ENCODE measurements around the gene TMEM69.

Gene TMEM69, protein sequence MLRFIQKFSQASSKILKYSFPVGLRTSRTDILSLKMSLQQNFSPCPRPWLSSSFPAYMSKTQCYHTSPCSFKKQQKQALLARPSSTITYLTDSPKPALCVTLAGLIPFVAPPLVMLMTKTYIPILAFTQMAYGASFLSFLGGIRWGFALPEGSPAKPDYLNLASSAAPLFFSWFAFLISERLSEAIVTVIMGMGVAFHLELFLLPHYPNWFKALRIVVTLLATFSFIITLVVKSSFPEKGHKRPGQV

DNA sequence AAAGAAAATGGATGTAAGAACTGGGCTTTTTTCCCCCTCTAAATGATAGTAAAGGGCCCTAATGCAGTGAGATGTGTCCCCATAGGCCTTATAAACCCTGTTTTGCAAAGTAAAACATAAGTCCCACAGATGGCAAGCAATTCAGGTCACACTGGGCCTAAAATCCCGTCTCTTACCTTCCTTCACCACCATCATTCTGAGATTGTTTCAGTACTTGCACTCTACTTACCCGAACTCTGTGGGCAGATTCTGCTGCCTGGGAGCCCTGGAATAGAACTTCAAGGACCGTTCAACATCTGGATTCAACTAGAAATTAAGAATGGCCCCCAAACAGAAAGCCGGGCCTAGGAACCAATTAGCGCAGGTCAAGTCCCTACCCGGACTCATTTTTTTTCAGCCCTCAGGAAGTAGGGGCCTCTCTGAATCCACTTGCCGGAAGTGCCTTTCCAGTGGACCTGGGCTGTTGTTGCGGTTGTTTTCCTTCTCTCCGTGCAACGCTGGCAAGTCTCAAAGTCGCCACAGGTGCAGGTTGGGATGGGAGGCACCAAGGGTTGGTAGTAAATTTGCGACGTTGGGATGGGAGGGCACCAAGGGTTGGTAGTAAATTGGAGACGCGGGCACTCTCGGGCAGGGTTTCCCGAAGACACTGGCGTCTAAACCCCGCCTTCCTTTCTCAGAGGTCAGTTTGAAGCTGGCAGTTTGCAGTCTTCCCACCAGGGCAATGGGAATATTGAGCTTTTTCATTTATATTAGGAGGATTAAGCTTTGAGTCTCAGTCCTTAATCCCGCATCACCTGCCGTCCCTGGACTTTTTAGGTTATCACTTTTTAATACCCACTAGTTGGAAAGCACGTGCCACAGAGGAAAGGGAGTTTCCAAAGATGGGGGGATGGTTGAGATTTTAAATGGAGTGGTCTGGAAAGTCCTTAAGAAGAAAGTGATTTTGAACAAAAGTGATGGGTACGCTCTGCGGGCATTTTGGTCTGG, at the start of gene TMEM69:
TMEM69 (plus strand) TSS at position 428 of the 987 bp plus-strand sequence. CDS start 2,888 bp downstream, outside the sequence.
- DNase-seq (ENCODE audit: insufficient read length, low spot score) (peak; percentile 48), FAIRE-seq (peak; percentile 82)

DNA sequence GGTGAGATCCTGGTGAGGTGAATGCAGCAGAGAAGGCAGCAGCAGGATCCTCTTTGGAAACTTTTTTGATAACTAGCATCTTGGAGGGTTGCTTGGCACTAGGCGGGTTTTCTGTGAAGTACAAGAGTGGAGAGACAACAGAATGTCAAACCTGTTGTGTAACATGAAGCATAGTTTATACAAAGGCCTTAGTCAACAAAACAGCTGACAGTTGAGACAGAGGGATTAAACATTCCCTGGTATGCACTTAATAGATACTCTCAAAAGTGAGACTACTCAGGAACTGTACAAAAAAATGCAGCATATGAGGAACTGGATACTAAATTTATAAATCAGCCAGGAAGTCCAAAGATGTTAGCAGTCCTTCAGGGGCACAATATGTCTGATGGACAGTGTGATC, 47.7 kb upstream of the TMEM69 start:
- FAIRE-seq: no peak

DNA sequence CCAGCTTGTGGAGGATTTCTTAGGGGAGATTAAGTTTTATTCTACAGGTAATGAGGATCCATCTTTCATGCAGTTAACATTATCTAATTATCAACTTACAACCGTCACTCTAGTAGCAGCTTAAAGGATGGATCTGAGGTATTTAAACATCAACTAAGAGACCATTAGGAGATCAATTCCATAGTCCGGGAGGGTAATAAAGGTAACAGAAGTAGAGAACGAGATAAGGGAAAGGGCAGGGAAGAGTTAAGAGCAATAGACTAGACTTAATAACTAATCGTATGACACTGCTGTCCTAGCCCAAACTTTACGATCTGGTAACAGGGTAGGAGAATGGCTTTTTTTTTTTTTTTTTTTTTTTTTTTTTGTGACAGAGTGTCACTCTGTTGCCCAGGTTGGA, 44.7 kb upstream of the TMEM69 start:
- no peak for DNase-seq (ENCODE audit: insufficient read length, low spot score)
- no peak for FAIRE-seq

More for the DNA sequence above, 47.7 kb upstream of the TMEM69 start:
- DNase-seq (ENCODE audit: insufficient read length, low spot score): no peak

- FAIRE-seq (no peak), DNase-seq (ENCODE audit: insufficient read length, low spot score) (no peak)
Observed at GRCh38 chr1:45643978-45644377, 44.0 kb upstream of the TMEM69 start.

DNA sequence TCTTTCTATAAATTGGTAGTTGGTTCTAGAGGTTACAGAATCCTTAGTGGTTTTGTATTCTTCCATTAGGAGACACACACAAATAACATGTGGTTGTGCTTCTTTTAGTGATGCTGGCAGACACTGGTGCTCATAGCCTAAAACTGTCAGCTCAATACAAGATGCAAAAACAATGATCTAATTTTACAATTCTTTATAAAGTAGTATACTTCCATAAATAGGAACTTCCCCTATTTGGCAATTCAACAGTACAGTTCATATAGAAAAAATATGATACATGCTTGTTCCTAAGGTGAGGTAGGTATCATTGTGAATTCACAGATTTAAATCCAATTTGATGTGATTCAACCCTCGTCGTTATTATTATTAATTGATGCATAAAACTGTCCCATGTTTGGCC, 43.3 kb upstream of the TMEM69 start:
- FAIRE-seq (no peak), DNase-seq (ENCODE audit: insufficient read length, low spot score) (no peak)

DNA sequence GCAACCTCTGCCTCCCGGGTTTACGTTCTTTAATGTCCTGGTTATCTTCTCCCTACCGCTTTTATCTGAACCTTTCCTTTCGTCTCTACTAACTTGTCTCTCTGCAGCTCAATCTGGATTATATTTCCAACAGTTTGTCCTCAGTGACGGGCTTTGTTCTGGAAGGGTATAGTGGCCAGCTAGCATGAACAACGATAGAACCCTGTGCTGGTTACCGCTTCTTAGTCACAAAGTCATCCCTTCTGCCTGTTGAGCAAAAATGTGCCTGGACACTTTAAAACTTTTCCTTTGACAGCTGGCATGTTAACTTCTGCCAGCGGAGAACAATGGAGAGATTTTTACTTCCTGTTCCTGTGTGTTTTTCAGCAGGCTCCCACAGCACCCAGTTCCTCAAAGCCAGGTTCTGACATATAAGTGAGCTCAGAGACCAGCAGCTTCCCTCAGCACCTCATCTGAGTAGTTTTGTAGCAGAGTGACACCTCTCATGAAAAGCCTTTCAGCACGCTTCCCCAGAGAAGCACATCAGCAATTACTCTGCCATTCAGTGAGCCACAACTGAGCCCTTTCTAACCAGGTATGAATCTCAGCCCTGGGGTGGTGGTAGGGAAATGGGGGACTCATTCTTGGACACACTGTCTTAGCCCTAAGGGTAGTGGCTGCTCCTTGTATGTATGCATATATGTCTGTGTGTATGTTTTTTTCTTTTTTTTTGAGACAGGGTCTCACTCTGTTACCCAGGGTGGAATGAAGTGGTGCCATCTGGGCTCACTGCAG, 40.5 kb upstream of the TMEM69 start:
- DNase-seq (ENCODE audit: insufficient read length, low spot score): no peak
- no peak for FAIRE-seq

GRCh38 chr1:45654540-45655280, 33.3 kb upstream of the TMEM69 start:
- DNase-seq (ENCODE audit: insufficient read length, low spot score) (no peak), FAIRE-seq (no peak)

DNA sequence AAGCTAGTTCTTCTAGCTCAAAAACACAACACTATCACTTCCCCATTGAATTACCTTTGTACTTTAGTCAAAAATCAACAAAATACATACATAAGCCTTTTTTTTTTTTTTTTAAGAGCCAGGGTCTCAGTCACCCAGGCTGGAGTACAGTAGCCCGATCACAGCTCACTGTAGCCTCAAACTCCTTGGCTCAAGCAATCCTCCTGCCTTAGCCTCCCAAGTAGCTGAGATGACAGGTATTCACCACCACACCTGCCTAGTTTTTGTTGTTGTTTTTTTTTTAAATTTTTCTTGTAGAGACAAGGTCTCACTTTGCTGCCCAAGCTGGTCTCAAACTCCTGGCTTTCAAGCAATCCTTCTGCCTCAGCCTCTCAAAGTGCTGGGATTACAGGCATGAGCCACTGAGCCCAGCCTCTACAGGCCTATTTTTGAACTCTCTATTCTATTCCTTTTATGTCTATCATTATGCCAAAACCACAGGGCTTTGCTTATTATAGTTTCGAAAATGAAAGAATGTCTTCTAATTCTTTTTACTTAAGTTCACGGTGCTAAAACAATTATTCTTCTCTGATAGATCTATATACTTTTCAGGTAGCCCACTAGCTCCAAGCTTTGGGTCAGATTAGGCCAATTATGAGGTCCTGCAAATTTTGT, 31.3 kb upstream of the TMEM69 start:
- no peak for FAIRE-seq
- DNase-seq (ENCODE audit: insufficient read length, low spot score): no peak

DNA sequence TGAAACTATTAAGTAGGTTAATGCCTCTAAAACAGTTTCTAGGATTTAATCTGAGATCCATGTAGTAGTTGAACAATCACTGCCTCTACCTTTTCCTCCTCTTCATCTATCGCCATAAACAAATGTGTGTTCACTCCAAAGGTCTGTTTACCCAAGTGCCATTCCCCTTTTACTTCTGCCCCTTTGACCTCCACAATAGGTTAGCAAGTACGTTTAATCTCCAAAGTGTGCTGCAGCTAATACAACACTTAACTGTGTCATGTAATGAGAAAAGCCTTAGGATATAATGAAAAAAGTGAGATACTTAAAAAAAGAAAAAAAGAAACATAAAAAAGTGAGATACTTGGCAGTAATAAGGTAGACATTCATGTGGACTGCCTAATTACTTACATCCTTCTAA, 29.8 kb upstream of the TMEM69 start:
- no peak for DNase-seq (ENCODE audit: insufficient read length, low spot score)
- no peak for FAIRE-seq

DNA sequence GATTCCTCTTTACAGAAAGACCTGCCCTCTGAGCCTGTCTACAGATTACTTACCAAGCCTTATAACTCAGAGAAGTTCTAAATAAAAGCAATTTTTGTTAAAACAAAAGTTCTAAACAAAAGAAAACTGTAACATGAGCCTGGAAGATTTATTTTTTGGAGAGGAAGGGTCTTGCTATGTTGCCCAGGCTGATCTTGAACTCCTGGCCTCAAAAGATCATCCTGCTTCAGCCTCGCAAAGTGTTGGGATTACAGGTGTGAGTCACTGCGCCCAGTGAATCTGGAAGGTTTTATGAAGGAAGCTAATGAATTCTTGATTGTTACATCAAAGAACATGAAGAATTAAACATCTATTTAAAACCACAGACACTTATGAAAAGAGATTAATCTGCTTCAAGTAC, 28.8 kb upstream of the TMEM69 start:
- FAIRE-seq (no peak), DNase-seq (ENCODE audit: insufficient read length, low spot score) (no peak)

DNA sequence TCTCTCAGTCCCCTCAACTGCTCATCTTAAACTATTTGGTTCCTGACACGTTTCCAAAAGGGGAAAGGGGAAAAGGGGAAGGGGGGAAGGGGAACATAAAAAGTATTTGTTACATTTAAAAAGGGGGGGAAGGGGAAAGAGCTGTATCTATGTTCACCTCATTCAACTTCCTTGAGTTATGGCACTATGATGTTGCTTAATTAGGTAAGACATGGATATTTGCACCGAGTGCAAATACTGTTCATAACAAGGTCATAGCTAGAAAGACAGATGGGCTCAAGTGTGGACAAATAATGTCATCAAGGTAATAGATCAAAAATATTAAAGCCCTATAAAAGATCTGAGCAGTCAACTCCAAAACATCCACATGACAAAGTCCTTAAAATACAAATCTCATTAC, 27.6 kb upstream of the TMEM69 start:
- no peak for DNase-seq (ENCODE audit: insufficient read length, low spot score)
- FAIRE-seq: no peak

DNA sequence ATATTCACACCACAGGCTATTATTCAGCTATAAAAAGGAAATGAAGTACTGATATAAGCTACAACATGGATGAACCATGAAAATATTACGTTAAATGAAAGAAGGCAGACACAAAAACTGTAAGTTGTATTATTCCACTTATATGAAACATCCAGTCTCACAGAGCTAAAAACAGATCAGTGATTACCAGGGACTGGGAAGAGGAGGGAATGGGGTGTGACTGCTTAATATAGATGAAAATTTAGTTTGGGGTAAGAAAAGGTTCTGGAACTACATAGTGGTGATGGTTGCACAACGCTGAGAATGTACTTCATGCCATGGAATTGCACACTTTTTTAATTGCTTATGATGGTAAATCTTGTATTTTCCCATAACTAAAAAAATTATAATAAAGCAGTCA, 21.1 kb upstream of the TMEM69 start:
- DNase-seq (ENCODE audit: insufficient read length, low spot score) (no peak), FAIRE-seq (no peak)

DNA sequence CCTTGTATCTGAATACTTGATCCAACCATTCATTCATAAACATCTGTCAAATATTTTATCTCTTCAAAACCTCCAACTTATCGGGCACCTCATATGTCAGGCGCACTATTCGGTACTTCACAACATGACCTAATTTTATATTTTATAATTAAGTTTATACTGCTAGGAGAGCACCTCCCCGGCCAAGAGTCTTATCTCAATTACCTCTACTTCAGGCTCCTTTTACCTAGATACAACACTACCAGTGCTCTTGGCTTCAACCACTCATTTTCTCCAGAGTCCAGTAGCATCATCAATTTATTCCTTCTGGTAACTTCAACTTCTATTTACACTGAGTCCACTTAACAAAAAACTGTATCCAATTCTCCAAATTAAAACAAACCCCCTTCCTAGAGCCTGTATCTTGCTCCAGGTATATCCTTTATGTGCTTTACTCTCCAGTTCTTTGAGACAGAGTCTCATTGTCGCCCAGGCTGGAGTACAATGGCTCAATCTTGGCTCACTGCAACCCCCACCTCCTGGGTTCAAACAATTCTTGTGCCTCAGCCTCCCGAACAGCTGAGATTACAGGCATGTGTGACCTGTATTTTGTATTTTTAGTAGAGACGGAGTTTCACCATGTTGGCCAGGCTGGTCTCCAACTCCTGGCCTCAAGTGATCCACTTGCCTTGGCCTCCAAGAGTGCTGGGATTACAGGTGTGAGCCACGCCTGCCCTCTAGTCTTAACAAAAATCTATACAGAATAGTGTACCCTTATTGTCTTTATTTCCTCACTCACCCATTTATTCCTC, 20.5 kb upstream of the TMEM69 start:
- FAIRE-seq: no peak

DNA sequence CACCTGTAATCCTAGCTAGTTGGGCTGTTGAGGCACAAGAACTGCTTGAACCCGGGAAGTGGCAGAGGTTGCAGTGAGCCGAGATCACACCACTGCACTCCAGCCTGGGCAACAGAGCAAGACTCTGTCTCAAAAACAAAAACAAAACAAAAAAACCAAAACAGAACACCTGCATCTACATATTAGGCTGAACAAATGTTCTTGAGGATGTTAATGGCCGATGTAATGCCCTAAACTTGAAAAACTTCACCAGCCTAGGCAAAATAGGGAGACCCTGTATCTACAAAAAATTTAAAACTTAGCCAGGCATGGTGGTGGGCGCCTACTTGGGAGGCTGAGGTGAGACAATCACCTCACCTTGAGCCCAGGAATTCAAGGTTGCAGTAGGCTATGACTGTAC, 19.5 kb upstream of the TMEM69 start:
- FAIRE-seq: no peak
- no peak for DNase-seq (ENCODE audit: insufficient read length, low spot score)

More for the DNA sequence above, 20.5 kb upstream of the TMEM69 start:
- no peak for DNase-seq (ENCODE audit: insufficient read length, low spot score)

DNA sequence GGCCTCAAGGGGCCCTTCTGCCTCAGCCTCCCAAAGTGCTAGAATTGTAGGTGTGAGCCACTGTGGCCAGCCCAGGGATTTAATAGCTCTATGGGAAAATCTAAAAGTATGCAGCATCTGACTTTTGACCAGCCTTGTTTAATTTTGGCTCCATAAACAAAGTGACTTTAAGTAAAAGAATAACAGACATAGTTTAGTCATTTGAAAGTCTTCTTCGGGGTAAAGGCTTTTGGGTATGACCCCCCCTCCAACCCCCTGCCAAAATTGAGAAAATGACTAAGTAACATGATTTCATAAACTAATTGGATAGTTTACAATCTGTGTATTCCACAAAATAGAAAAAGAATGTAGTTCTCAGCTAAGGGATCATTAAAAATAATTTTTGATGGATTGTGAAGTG, 18.6 kb upstream of the TMEM69 start:
- FAIRE-seq: no peak
- no peak for DNase-seq (ENCODE audit: insufficient read length, low spot score)

- no peak for FAIRE-seq
Observed at GRCh38 chr1:45669859-45670655, 17.9 kb upstream of the TMEM69 start.

GRCh38 chr1:45673956-45674355, 14.0 kb upstream of the TMEM69 start:
- FAIRE-seq (no peak), DNase-seq (ENCODE audit: insufficient read length, low spot score) (no peak)

More at GRCh38 chr1:45669859-45670655, 17.9 kb upstream of the TMEM69 start:
- no peak for DNase-seq (ENCODE audit: insufficient read length, low spot score)

GRCh38 chr1:45674478-45674877, 13.5 kb upstream of the TMEM69 start:
- DNase-seq (ENCODE audit: insufficient read length, low spot score): no peak
- no peak for FAIRE-seq
